ENCODE measurements around the gene VSTM4.

Gene VSTM4

GRCh38 chr10:49007129-49007528 is 108.2 kb downstream of the VSTM4 start:
- DNase-seq (ENCODE audit: low read depth): no peak

DNA sequence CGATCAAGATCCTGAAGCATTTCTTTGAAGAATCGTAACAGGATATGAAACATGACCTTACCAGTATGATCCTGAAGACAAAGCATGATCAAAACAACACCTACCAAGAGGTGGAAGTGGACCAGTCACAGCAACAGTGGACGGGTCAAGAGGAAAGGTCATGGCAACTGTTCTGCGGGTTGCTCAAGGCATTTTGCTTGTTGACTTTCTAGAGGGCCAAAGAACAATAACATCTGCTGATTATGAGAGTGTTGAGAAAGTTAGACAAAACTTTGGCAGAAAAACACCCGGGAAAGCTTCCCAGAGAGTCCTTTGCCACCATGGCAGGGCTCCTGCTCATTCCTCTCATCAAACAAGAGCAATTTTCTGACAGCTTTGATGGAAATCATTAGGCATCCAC is 110.1 kb downstream of the VSTM4 start:
- DNase-seq (ENCODE audit: low read depth): no peak

GRCh38 chr10:49001870-49002672 is 113.3 kb downstream of the VSTM4 start:
- no peak for DNase-seq (ENCODE audit: low read depth)

DNA sequence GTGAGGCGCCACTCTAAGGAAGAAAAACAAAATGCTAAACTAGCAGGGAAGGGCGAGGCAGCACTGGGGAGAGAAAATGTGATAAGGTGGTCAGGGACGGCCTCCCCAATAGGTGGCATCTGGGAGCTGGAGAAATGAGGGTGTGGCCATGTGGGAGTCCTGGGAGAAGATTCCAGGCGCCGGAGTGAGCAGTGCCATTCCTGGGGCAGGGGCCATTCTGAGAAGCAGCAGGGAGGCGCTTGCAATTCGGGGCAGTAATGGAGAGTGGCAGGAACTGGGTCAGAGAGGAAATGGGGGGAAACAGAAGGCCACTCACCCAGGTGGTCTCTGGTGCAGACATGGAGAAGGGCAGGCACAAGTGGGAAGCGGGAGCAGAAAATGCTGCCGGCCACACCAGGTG is 113.9 kb downstream of the VSTM4 start:
- DNase-seq (ENCODE audit: low read depth): no peak

- DNase-seq (ENCODE audit: low read depth): no peak
Observed at GRCh38 chr10:49000437-49001398, 114.6 kb downstream of the VSTM4 start.

- DNase-seq (ENCODE audit: low read depth): no peak
Observed at GRCh38 chr10:48999346-48999745, 116.0 kb downstream of the VSTM4 start.

DNA sequence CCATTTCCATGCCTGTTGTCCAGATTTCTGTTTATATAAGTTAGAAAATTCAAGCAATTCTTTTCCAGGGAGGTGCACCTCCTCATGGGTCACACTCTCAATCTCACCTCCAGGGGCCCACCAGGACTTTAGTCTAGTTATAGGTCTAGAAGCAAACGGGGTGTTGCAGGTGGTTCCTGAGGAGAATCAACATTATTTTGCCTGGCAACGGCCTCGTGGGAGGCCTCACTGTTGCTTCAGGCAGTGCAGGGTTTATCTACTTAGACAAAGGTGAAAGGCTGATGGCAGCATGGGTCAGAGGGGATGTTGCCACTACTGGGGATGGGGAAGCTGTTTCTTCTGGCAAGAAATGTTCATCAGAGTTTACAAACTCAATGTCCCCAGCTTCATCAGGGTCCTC is 119.0 kb downstream of the VSTM4 start:
- DNase-seq (ENCODE audit: low read depth): no peak

DNA sequence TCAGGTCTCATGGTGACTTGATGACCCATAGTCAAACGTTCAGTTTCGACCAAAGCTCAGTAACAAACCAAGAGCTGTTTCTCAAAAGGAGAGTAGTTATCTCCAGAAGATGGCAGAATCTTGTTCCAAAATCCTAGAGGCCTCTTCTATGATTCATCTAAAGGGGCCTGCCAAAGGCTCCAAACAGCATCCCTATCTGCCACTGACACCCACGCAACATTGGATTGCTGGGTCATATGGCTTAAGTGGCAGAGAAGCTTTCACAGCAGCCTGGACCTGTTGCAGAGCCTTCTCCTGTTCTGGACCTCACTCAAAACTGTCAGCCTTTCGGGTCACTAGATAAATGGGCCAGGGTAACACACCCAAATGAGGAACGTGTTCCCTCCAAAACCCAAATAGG is 121.7 kb downstream of the VSTM4 start:
- DNase-seq (ENCODE audit: low read depth): no peak

DNA sequence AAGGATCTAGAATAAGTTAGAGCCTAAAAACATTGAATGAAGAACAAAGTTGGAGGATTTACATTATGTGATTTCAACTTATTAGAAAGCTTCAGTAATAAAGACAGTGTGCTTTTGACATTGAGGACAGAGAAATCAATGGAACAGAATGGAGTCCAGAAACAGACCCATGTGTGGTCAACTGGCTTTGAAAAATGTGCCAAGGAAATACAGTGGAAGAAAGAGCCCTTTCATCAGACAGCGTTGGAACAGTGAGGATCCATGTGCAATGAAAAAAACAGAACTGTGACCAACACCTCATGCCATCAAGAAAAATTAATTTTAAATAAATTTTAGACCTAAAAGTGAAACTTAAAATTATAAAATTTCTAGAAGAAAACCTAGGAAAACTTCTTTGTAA is 125.1 kb downstream of the VSTM4 start:
- no peak for DNase-seq (ENCODE audit: low read depth)

DNA sequence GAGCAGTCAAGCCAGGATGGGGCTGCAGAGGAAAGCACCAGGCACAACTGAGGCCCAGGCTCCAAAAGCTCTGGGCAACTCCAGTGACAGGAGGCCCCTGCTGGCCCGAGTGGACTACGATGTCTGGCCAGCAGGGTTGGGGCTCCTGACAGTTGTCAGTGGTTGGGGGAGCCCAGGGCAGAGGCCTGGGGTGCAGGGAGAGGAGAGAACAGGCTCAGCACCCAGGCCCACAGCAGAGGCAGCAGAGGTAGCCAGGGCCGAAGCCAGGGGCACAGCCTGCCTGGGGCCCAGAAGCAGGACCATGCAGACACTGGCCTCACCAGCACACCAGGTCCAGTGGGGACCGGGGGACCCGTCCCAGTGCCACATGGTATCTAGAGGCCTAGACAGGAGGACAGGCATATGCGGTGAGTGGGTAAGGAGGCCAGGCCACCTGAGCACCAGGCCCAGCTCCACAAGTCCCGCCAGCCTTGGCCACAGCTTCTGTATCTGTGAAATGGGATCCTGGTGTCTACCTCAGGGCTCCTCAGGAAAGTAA is 129.6 kb downstream of the VSTM4 start:
- no peak for DNase-seq (ENCODE audit: low read depth)

DNA sequence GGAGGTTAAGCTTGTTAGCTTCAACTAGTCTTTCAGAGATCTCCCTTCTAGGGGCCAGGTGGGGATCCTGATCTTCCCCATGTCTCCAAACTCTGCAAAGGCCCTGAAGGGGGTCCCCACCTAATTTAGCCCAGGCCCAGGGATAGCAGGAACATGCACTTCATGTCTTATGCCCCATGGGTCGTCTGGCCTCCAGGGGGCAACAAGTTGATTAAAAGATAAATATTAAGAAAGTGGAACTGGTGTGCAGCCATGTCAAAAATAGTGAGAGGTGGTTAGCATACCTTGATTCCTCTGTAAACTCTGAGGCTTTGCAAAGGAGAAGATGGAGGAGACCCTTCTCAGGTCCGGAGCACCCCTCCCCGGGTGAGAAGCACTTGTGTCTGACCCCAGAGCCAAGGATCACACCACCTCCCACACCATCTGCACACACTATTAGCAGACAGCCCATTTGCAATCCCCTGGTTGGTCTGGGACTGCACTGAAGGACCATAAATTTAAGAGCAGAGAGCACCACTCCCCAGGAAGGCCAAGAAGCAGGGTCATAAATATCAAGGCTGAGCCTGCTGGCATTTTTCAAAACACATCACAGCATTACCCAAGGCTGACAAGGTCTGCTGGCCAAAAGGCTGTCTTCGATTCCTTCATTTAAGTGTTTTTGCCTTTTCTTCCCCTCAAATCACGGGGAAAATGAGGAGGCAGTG is 131.5 kb downstream of the VSTM4 start:
- no peak for DNase-seq (ENCODE audit: low read depth)

DNA sequence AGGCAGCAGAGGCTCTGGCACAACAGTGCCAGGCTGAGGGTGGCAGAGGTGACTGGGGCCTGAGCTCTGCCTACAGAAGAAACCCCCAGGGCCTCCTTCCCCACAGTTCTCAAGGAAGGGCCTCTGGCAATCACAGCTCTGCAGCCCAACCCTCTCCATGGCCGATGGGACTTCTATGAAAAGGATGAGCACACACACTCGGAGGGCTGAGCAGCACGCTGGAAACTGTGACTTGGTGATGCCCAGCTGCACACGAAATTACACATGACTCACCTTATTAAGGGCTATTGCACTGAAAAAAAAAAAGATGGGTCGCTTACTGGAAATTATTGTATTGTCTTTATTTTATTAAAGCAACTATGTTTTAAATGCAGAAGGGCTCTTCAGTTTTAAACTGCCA is 132.7 kb downstream of the VSTM4 start:
- DNase-seq (ENCODE audit: low read depth): no peak

- peak; percentile 64 for DNase-seq (ENCODE audit: low read depth)
Observed at GRCh38 chr10:48981310-48981907, 133.9 kb downstream of the VSTM4 start.

DNA sequence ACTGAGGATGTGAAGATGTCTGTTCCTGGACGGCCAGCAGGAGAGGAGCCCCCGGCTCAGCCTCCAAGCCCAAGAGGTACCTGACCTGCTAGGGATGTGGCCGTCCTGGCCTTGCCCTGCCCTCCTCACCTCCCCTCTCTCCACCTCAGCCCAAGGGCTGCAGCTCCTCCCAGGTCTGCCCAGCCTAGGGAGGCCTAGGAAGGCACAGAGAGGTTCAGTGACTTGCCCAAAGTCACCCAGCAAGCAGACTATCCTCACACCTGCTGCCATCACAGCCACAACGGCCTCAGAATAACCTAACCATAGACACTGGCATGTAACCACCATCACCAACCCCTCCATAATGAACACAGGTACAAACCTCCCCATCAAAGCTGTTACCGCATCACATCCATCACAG is 137.0 kb downstream of the VSTM4 start:
- DNase-seq (ENCODE audit: low read depth): no peak

- peak; percentile 34 for DNase-seq (ENCODE audit: low read depth)
Observed at GRCh38 chr10:48976196-48976595, 139.1 kb downstream of the VSTM4 start.

- DNase-seq (ENCODE audit: low read depth): no peak
Observed at GRCh38 chr10:48974510-48975156, 140.7 kb downstream of the VSTM4 start.

DNA sequence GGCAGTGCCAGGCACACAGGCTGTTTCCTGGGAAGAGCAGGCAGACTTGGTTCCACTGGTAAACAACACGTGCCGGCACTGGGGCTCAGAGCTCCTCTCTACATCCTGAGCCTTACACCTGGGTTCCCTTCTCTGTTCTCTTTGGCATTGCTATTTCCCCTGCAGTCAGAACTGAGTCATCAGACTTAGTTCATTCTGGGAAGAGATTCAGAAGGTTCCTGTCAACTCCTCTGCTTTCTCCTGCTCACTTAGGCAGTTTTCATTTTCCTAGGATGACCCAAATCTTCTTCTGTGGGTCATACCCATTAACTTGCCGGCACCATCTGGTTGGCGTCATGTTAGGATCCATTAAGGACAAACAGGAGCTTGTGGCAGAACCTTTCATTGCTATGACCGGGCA is 142.3 kb downstream of the VSTM4 start:
- DNase-seq (ENCODE audit: low read depth): peak; percentile 4

- no peak for DNase-seq (ENCODE audit: low read depth)
Observed at GRCh38 chr10:48970654-48971053, 144.7 kb downstream of the VSTM4 start.

DNA sequence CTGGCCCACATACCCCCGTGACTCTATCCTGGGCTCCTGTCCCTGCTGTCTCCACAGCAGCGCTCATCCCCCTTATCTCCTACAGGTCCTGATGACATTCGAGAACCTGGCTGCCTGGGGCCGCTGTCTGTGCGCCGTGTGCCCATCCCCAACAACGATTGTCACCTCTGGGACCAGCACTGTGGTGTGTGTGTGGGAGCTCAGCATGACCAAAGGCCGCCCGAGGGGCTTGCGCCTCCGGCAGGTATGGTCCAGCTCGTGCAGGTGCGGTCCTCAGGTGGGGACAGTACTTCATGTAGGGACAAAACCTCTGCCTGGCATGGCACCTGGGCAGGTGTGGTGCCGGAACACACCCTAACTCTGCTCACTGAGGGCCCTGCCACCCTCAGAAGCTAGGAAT is 145.3 kb downstream of the VSTM4 start:
- no peak for DNase-seq (ENCODE audit: low read depth)

DNA sequence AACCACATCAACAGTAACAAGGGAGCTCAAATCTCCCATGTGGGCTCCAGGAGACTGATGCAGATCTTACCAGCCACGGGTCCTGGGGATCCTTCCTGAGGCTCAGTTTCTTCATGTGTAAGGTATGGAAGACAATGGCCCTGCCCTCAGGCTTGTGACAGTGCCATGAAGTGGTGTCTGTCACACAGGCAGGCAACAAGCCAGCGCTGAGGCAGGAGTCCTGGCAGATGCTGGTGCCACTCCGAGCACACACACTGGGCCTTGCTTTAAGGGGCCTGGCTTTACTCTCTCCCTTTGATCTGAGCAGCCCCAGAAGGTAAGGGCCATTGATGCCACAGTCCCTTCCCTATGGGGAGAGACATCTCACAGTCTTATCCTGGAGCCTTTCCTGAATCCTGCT is 147.3 kb downstream of the VSTM4 start:
- DNase-seq (ENCODE audit: low read depth): no peak

GRCh38 chr10:48965460-48965859 is 149.9 kb downstream of the VSTM4 start:
- no peak for DNase-seq (ENCODE audit: low read depth)
